Activated CD4-positive, alpha-beta T cell treated with anti-CD3 and anti-CD28 coated beads, Interleukin-2, amount 50 U/mL, for 24 hours (primary cell): ENCODE measurements around the gene ADISSP.

ENCODE experiments used
- DNase-seq, 2 donors: peaks; one replicate each; pipeline ENCODE4 v3.0.0-alpha.2; 2020; ENCODE audit warnings: low read depth in 1 of 2, low spot score in 1 of 2

ADISSP gene

GRCh38 chr20:3739054-3739925 lies 28.3 kb downstream of the ADISSP start:
- DNase-seq, result no peak

- no peak for DNase-seq
These were observed 29.2 kb downstream of the ADISSP start for GRCh38 chr20:3738111-3739053.

- DNase-seq, result no peak
These were observed 31.8 kb downstream of the ADISSP start for GRCh38 chr20:3735768-3736167.

- DNase-seq, result no peak
These were observed 33.3 kb downstream of the ADISSP start for GRCh38 chr20:3734111-3734843.

- no peak for DNase-seq
These were observed 34.2 kb downstream of the ADISSP start for GRCh38 chr20:3733119-3733995.

- no peak for DNase-seq
These were observed 35.0 kb downstream of the ADISSP start, which contains the start of gene HSPA12B for GRCh38 chr20:3732327-3733118. TSS of gene HSPA12B (plus strand) at chr20:3732685. CDS start at chr20:3738675, 5,990 bp downstream.

- DNase-seq, result no peak
These were observed 35.6 kb downstream of the ADISSP start for GRCh38 chr20:3731944-3732326.

- DNase-seq, result no peak
These were observed 36.5 kb downstream of the ADISSP start for GRCh38 chr20:3730803-3731672.

GRCh38 chr20:3729811-3730540 lies 37.6 kb downstream of the ADISSP start:
- no peak for DNase-seq

- no peak for DNase-seq
These were observed 38.2 kb downstream of the ADISSP start for GRCh38 chr20:3729378-3729777.

GRCh38 chr20:3728876-3729275 lies 38.7 kb downstream of the ADISSP start:
- DNase-seq, result no peak

- DNase-seq, result no peak
These were observed 39.2 kb downstream of the ADISSP start for GRCh38 chr20:3728354-3728753.

- no peak for DNase-seq
These were observed 40.0 kb downstream of the ADISSP start for GRCh38 chr20:3727401-3728021.

- no peak for DNase-seq
These were observed 43.2 kb downstream of the ADISSP start for GRCh38 chr20:3724356-3724755.

GRCh38 chr20:3723284-3723683 lies 44.3 kb downstream of the ADISSP start:
- DNase-seq, result no peak

- DNase-seq, result no peak
These were observed 45.6 kb downstream of the ADISSP start for GRCh38 chr20:3721912-3722311.

GRCh38 chr20:3720626-3721025 lies 46.9 kb downstream of the ADISSP start:
- no peak for DNase-seq
